DOHH2 (cell line): ENCODE results near the gene MAGEA9B.
"Not testable (repeated sequence)": the region's sequence is repeated elsewhere in the genome, so short reads cannot be mapped to it uniquely, and the experiment has no call there.

Source experiments
- H3F3A ChIP-seq: fragments of 200-600 bp; sonication (generic), shearing (Covaris generic); 2 replicates; pipeline ENCODE4 v1.6.0; 2016; ENCODE audit warnings: antibody characterized with exemption, mild to moderate bottlenecking; ENCODE audit not compliant: control insufficient read depth, insufficient read depth
- H3K27ac ChIP-seq: fragments of 200-600 bp; sonication (generic); 2 replicates; pipeline ENCODE4 v1.5.1; 2014; ENCODE audit warnings: low read depth, mild to moderate bottlenecking, low read length, moderate library complexity
- H3K27me3 ChIP-seq: fragments of 200-600 bp; sonication (generic); 2 replicates; pipeline ENCODE4 v1.6.1; 2014; ENCODE audit warnings: mild to moderate bottlenecking, low read length, mixed read lengths; ENCODE audit not compliant: control insufficient read depth
- H3K36me3 ChIP-seq: fragments of 200-600 bp; sonication (generic); 2 replicates; pipeline ENCODE4 v1.6.1; 2014; ENCODE audit warnings: mild to moderate bottlenecking, low read length, moderate library complexity, mixed read lengths; ENCODE audit not compliant: control insufficient read depth
- H3K4me1 ChIP-seq: fragments of 200-600 bp; sonication (generic); 2 replicates; pipeline ENCODE4 v1.6.1; 2014; ENCODE audit warnings: mild to moderate bottlenecking, low read length, mixed read lengths; ENCODE audit not compliant: control insufficient read depth
- H3K4me2 ChIP-seq: fragments of 200-600 bp; sonication (generic); 2 replicates; pipeline ENCODE4 v1.6.0; 2014; ENCODE audit warnings: mild to moderate bottlenecking, low read length, moderate library complexity
- H3K4me3 ChIP-seq: fragments of 200-600 bp; sonication (generic); 2 replicates; pipeline ENCODE4 v1.5.1; 2014; ENCODE audit warnings: mild to moderate bottlenecking, low read length, mixed read lengths
- H3K79me2 ChIP-seq: fragments of 200-600 bp; sonication (generic); 2 replicates; pipeline ENCODE4 v1.6.1; 2014; ENCODE audit warnings: mild to moderate bottlenecking, low read length, mixed read lengths; ENCODE audit not compliant: control insufficient read depth
- H3K9me2 ChIP-seq: fragments of 200-600 bp; sonication (generic); replicated peaks from 2 replicates; pipeline ENCODE4 v1.6.1; 2014; ENCODE audit warnings: mild to moderate bottlenecking, low read length, mixed read lengths; ENCODE audit not compliant: control insufficient read depth
- H3K9me3 ChIP-seq: fragments of 200-600 bp; sonication (generic); 2 replicates; pipeline ENCODE4 v1.6.1; 2014; ENCODE audit warnings: antibody characterized with exemption, low read length, mixed read lengths; ENCODE audit not compliant: control insufficient read depth, insufficient read depth
- H4K20me1 ChIP-seq: fragments of 200-600 bp; sonication (generic); 2 replicates; pipeline ENCODE4 v1.6.0; 2014; ENCODE audit warnings: low read depth, mild to moderate bottlenecking, antibody characterized with exemption, low read length, moderate library complexity; ENCODE audit not compliant: control insufficient read depth, insufficient read depth
- CTCF ChIP-seq: fragments of 200-600 bp; sonication (generic); IDR thresholded peaks from one replicate; pipeline ENCODE4 v1.5.1; 2014; ENCODE audit warnings: antibody characterized with exemption, mild to moderate bottlenecking, low read depth, low read length; ENCODE audit not compliant: poor library complexity, severe bottlenecking
- EZH2phosphoT487 ChIP-seq: fragments of 200-600 bp; sonication (generic); IDR thresholded peaks from 2 replicates; pipeline ENCODE4 v1.6.1; 2017; ENCODE audit warnings: borderline replicate concordance, mild to moderate bottlenecking, antibody characterized with exemption, low read length, moderate library complexity, mixed read lengths

The MAGEA9B gene

GRCh38 chrX:149540621-149541520 lies 46.4 kb downstream of the MAGEA9B start, which contains the start of gene EOLA1:
EOLA1 (plus strand) TSS chrX:149541012; CDS start chrX:149545631, 4,619 bp downstream.
- H3F3A ChIP-seq = no peaks in the 10 kb centered on the region
- H3K9me2 ChIP-seq = no peaks in the 10 kb centered on the region
- H3K79me2 ChIP-seq = peaks cover 11% of the 10 kb centered on the region
- no peak for TF ChIP-seq CTCF
- no peak for TF ChIP-seq EZH2phosphoT487
- H3K9me3 ChIP-seq = no peaks in the 10 kb centered on the region
- peak within 1 kb of the TSS; percentile 80 for H3K27ac ChIP-seq
- peak within 1 kb of the TSS; percentile 71 for H3K4me2 ChIP-seq
- H3K27me3 ChIP-seq = no peaks in the 10 kb centered on the region
- peaks cover 7% of the 10 kb centered on the region; the same call in 1 of the 2 replicates for H3K4me1 ChIP-seq
- H3K4me3 ChIP-seq = peak within 1 kb of the TSS; percentile 88
- no peaks in the 10 kb centered on the region for H3K36me3 ChIP-seq
- H4K20me1 ChIP-seq = no peaks in the 10 kb centered on the region

- Histone ChIP-seq H3K79me2 (peaks cover 11% of the 10 kb centered on the region), H3F3A (no peaks in the 10 kb centered on the region), H3K9me3 (no peaks in the 10 kb centered on the region), H3K36me3 (no peaks in the 10 kb centered on the region), H3K4me2 (peak overlapping the region; percentile 67), H4K20me1 (no peaks in the 10 kb centered on the region), H3K27me3 (no peaks in the 10 kb centered on the region), H3K27ac (peak overlapping the region; percentile 80), H3K9me2 (no peaks in the 10 kb centered on the region), H3K4me3 (peak overlapping the region; percentile 88), H3K4me1 (peaks cover 7% of the 10 kb centered on the region; the same call in 1 of the 2 replicates)
- TF ChIP-seq CTCF = no peak
- no peak for TF ChIP-seq EZH2phosphoT487
Measured at GRCh38 chrX:149540131-149540620, 47.1 kb downstream of the MAGEA9B start.

- H3K4me1 ChIP-seq = peaks cover 7% of the 10 kb centered on the region; the same call in 1 of the 2 replicates
- H3K9me3 ChIP-seq = no peaks in the 10 kb centered on the region
- H3K4me2 ChIP-seq = peak overlapping the region; percentile 71
- TF ChIP-seq EZH2phosphoT487 = no peak
- no peak for TF ChIP-seq CTCF
- no peaks in the 10 kb centered on the region for H3F3A ChIP-seq
- H3K79me2 ChIP-seq = peaks cover 11% of the 10 kb centered on the region
- no peaks in the 10 kb centered on the region for H3K27me3 ChIP-seq
- H3K36me3 ChIP-seq = no peaks in the 10 kb centered on the region
- peak overlapping the region; percentile 48 for H3K27ac ChIP-seq
- H3K9me2 ChIP-seq = no peaks in the 10 kb centered on the region
- no peaks in the 10 kb centered on the region for H4K20me1 ChIP-seq
- peak overlapping the region; percentile 76 for H3K4me3 ChIP-seq
Measured at GRCh38 chrX:149539283-149540130, 47.8 kb downstream of the MAGEA9B start.

GRCh38 chrX:149537474-149537873 lies 49.8 kb downstream of the MAGEA9B start:
- not testable (repeated sequence) for H3F3A ChIP-seq, H3K27me3 ChIP-seq, H3K4me3 ChIP-seq, H4K20me1 ChIP-seq, H3K36me3 ChIP-seq, H3K4me1 ChIP-seq, H3K9me2 ChIP-seq, H3K27ac ChIP-seq, H3K9me3 ChIP-seq, H3K4me2 ChIP-seq
- peaks cover 11% of the 10 kb centered on the region for H3K79me2 ChIP-seq

- not testable (repeated sequence) for H3K4me3 ChIP-seq, H3K4me1 ChIP-seq, H3K27me3 ChIP-seq, H3K79me2 ChIP-seq, H3K36me3 ChIP-seq, H3K9me3 ChIP-seq, H3F3A ChIP-seq, H4K20me1 ChIP-seq, H3K9me2 ChIP-seq, H3K4me2 ChIP-seq, H3K27ac ChIP-seq
Measured at GRCh38 chrX:149534926-149535602, 52.2 kb downstream of the MAGEA9B start.
